WTC11 (cell line): ENCODE data around the gene STAM. TPM values are rescaled to one million over a fixed set of nuclear protein-coding genes. Genes with fewer than 3 reads are reported as not detected.

Source experiments
- ATAC-seq: fragments of 200-7000 bp; cut with Tn5 transposase; 2 replicates; pipeline ENCODE4 v1.10.0; 2021; ENCODE audit warnings: mild to moderate bottlenecking, moderate library complexity
- CTCF ChIA-PET: fragments of 300-600 bp; sonication (Branson Sonifier 250); formaldehyde crosslinking; loops from one replicate; lab custom pipeline; 2021; ENCODE audit warnings: antibody characterized with exemption; lab: Charles Lee
- POLR2A ChIA-PET: fragments of 350-600 bp; sonication (Branson Sonifier 250); formaldehyde crosslinking; loops from one replicate; lab custom pipeline; 2021; ENCODE audit warnings: antibody characterized with exemption; lab: Charles Lee
- DNase-seq: peaks from one replicate; pipeline ENCODE4 v3.0.0; 2021; ENCODE audit warnings: low spot score
- H3K27ac Mint-ChIP-seq: 2 replicates; pipeline ENCODE4 v1.8.0; 2021; ENCODE audit warnings: mixed read lengths
- H3K27me3 Mint-ChIP-seq: 2 replicates; pipeline ENCODE4 v1.8.0; 2021; ENCODE audit warnings: low read depth, mild to moderate bottlenecking, moderate library complexity, mixed read lengths
- H3K36me3 Mint-ChIP-seq: 2 replicates; pipeline ENCODE4 v1.8.0; 2021; ENCODE audit warnings: mixed read lengths
- H3K4me1 Mint-ChIP-seq: 2 replicates; pipeline ENCODE4 v1.8.0; 2022; ENCODE audit warnings: mixed read lengths
- H3K4me3 Mint-ChIP-seq: 2 replicates; pipeline ENCODE4 v1.8.0; 2021; ENCODE audit warnings: mild to moderate bottlenecking, moderate library complexity, mixed read lengths
- H3K9me3 Mint-ChIP-seq: 2 replicates; pipeline ENCODE4 v1.8.0; 2021; ENCODE audit warnings: mixed read lengths
- CBFB ChIP-seq: sonication (generic); formaldehyde crosslinking; IDR thresholded peaks from 2 replicates; pipeline ENCODE4 v1.8.1; 2022; ENCODE audit warnings: mild to moderate bottlenecking, low read depth, missing genetic modification reagents
- FOXP1 ChIP-seq: sonication (generic); formaldehyde crosslinking; IDR thresholded peaks from 2 replicates; pipeline ENCODE4 v1.8.0; 2022; ENCODE audit warnings: missing genetic modification reagents, mild to moderate bottlenecking, moderate library complexity, borderline replicate concordance
- GABPB1 ChIP-seq: sonication (generic); formaldehyde crosslinking; IDR thresholded peaks from 2 replicates; pipeline ENCODE4 v1.8.1; 2023; ENCODE audit warnings: mild to moderate bottlenecking, missing genetic modification reagents
- MAX ChIP-seq: sonication (generic); formaldehyde crosslinking; IDR thresholded peaks from 2 replicates; pipeline ENCODE4 v1.8.0; 2022; ENCODE audit warnings: mild to moderate bottlenecking, missing genetic modification reagents
- NFE2L1 ChIP-seq: sonication (generic); formaldehyde crosslinking; IDR thresholded peaks from 2 replicates; pipeline ENCODE4 v1.8.1; 2023; ENCODE audit warnings: missing genetic modification reagents
- NR3C1 ChIP-seq: sonication (generic); formaldehyde crosslinking; conservative IDR thresholded peaks from 2 replicates; pipeline ENCODE4 v1.8.1; 2023; ENCODE audit warnings: low read depth, mild to moderate bottlenecking, missing genetic modification reagents
- PRDM15 ChIP-seq: sonication (generic); formaldehyde crosslinking; IDR thresholded peaks from 2 replicates; pipeline ENCODE4 v1.8.0; 2022; ENCODE audit warnings: missing genetic modification reagents
- PRRX2 ChIP-seq: fragments of 250-450 bp; sonication (Bioruptor Pico); IDR thresholded peaks from 2 replicates; pipeline ENCODE4 v1.8.0; 2021; ENCODE audit warnings: mild to moderate bottlenecking
- SMAD4 ChIP-seq: sonication (generic); formaldehyde crosslinking; IDR thresholded peaks from 2 replicates; pipeline ENCODE4 v1.8.0; 2022; ENCODE audit warnings: mild to moderate bottlenecking, missing genetic modification reagents
- TCF7 ChIP-seq: sonication (generic); formaldehyde crosslinking; IDR thresholded peaks from 2 replicates; pipeline ENCODE4 v1.8.0; 2022; ENCODE audit warnings: mild to moderate bottlenecking, low read depth, missing genetic modification reagents, moderate library complexity
- ZNF416 ChIP-seq: fragments of 250-450 bp; sonication (Bioruptor Pico); IDR thresholded peaks from 2 replicates; pipeline ENCODE4 v1.9.0; 2021; ENCODE audit warnings: mild to moderate bottlenecking, inconsistent platforms
- ZNF423 ChIP-seq: fragments of 250-450 bp; sonication (Bioruptor Pico); IDR thresholded peaks from 2 replicates; pipeline ENCODE4 v2.1.2; 2022; ENCODE audit warnings: mild to moderate bottlenecking, moderate library complexity
- ZNF532 ChIP-seq: fragments of 250-450 bp; sonication (Bioruptor Pico); IDR thresholded peaks from 2 replicates; pipeline ENCODE4 v1.9.0; 2021; ENCODE audit warnings: mild to moderate bottlenecking, borderline replicate concordance
- total RNA-seq: library from RNA; stranded (reverse); gene quantifications from 3 replicates; pipeline ENCODE4 v1.2.3, GENCODE V29; 2021
- TF ChIP-seq, protein P1 (sequence below): sonication (generic); formaldehyde crosslinking; IDR thresholded peaks from 2 replicates; pipeline ENCODE4 v1.8.0; 2022; ENCODE audit warnings: mild to moderate bottlenecking, missing genetic modification reagents
- TF ChIP-seq, protein P2 (sequence below): sonication (generic); formaldehyde crosslinking; IDR thresholded peaks from 2 replicates; pipeline ENCODE4 v1.8.1; 2023; ENCODE audit warnings: mild to moderate bottlenecking, missing genetic modification reagents

Gene STAM
- total RNA-seq, 1 experiment from 2014 or later = 24.2 TPM

DNA sequence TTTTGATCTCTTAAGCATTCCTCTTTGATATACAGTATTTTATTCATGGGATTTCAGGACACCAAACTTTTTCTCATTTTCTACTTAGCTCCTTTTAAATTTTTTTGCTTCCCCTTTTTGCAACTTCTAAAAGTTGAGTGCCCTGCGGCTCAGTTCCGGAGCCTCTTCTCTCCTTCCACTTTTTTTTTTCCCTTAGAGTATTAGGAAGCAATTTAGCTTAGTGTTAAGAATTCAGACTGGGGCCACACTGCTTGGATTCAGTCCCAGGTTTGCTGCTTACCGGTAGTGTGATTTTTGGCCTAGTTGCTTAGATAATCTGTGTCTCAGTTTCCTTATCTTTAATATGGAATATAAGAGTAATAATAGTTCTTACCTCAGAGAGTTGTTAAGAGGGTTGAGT lies 3.4 kb downstream of the STAM start:
- Mint-ChIP-seq H3K36me3 (peaks cover 23% of the 10 kb centered on the region), H3K4me3 (no peak overlapping the region), H3K9me3 (peaks cover 9% of the 10 kb centered on the region), H3K4me1 (peaks cover 43% of the 10 kb centered on the region), H3K27ac (no peak overlapping the region), H3K27me3 (no peaks in the 10 kb centered on the region)
- no peak for ATAC-seq
- TF ChIP-seq NFE2L1 (CRISPR knock-in tag) = no peak
- TF ChIP-seq PRDM15 (CRISPR knock-in tag) = no peak
- no peak for TF ChIP-seq FOXP1 (CRISPR knock-in tag)
- no peak for TF ChIP-seq ZNF423 (CRISPR knock-in tag)
- no peak for TF ChIP-seq NR3C1 (CRISPR knock-in tag)
- TF ChIP-seq, protein P1, sequence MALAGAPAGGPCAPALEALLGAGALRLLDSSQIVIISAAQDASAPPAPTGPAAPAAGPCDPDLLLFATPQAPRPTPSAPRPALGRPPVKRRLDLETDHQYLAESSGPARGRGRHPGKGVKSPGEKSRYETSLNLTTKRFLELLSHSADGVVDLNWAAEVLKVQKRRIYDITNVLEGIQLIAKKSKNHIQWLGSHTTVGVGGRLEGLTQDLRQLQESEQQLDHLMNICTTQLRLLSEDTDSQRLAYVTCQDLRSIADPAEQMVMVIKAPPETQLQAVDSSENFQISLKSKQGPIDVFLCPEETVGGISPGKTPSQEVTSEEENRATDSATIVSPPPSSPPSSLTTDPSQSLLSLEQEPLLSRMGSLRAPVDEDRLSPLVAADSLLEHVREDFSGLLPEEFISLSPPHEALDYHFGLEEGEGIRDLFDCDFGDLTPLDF (CRISPR knock-in tag) = no peak
- TF ChIP-seq MAX (CRISPR knock-in tag) = no peak
- TF ChIP-seq TCF7 (CRISPR knock-in tag) = no peak
- TF ChIP-seq, protein P2, sequence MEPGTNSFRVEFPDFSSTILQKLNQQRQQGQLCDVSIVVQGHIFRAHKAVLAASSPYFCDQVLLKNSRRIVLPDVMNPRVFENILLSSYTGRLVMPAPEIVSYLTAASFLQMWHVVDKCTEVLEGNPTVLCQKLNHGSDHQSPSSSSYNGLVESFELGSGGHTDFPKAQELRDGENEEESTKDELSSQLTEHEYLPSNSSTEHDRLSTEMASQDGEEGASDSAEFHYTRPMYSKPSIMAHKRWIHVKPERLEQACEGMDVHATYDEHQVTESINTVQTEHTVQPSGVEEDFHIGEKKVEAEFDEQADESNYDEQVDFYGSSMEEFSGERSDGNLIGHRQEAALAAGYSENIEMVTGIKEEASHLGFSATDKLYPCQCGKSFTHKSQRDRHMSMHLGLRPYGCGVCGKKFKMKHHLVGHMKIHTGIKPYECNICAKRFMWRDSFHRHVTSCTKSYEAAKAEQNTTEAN (CRISPR knock-in tag) = no peak
- TF ChIP-seq ZNF416 = no peak
- no peak for TF ChIP-seq ZNF532 (CRISPR knock-in tag)
- TF ChIP-seq GABPB1 (CRISPR knock-in tag) = no peak
- no peak for TF ChIP-seq CBFB (CRISPR knock-in tag)
- TF ChIP-seq SMAD4 (CRISPR knock-in tag) = no peak
- TF ChIP-seq PRRX2 (CRISPR knock-in tag) = no peak
- DNase-seq = no peak
- POLR2A ChIA-PET = no interaction called here
- CTCF ChIA-PET = no interaction called here
